GM21360 (cell line): ENCODE data around the gene MAB21L1.

Experiments
- ATAC-seq: cut with Tn5 transposase; IDR thresholded peaks from one replicate; pipeline ENCODE4 v1.9.1; 2021; ENCODE audit warnings: mild to moderate bottlenecking, moderate library complexity; ENCODE audit not compliant: unreplicated experiment

The MAB21L1 gene

DNA sequence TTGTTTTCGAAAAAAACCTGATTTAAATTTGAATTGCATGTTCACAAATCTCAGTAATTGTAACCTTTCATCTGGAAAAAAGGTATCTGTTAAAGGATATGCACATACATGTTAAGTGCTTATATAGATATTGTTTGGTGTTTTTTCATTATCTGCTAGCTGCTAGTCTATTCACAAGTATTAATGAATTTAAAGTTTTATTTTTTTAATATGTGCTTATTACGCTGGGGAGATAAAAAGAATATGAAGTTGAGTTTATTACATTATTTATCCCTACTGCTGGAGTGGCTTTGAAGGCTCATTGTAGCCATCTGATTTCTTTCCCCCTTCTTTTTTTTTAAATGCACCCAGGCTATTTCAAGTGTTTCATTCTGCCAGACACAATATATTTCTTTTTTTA is 3.9 kb upstream of the MAB21L1 start:
- no peak for ATAC-seq

GRCh38 chr13:35479706-35480105 is 3.2 kb upstream of the MAB21L1 start:
- no peak for ATAC-seq

DNA sequence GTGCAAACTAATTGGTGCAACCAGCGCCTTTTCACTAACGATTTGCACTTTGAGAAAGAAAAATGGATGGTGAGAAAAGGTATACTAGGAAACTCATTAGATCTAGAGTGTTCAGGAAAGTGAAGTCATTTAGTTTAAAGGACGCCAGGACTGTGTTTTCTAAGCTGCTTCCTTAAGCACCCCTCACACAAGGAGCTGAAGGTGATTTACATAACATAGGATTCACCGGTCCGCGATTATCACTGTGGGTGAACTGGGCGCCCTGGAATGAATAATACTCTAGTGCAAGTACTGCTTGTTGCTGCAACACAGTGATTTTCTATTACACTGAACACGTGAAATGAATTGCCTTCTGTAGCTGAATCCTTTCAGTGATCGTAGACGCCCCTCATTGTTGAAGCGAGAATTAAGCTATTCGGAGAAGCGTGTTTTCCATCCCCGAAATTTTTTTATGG is 2.6 kb upstream of the MAB21L1 start:
- ATAC-seq, result no peak

DNA sequence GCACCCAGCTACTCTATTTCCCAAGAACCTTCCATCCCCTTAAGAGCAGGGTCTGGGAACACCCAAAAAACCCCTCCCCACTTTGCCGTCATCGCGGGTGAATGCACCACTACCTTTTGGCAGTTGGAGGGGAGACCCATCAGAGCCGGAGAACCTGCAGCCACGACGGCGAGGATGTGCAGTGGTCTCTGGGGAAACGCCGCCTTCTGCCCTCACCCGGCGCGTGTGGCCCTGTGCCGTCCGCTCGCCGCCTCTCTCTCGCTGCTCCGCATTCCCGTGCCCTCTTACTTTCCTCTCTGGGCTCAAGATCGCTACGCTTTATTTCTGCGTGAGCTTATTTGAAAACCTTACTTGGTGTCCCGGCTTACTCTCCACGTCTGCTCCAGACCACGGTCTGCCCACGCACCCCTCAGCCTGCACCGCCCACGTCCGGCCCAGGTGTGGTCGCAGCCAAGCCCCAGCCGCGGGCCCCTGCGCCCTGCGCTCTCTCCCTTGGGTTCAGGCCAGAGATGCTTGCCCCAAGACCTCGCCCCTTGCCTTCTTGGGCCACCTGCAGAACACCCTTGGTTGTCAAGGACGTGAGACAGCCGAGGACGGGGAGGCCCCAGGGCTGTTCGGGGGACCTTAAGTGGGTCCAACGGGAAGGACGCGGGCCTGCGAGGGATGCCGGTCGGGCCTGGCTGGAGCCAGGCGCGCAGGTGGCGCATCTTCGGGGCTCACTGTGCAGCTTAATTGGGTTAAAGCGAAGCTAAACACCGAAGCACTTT is 2.0 kb upstream of the MAB21L1 start:
- ATAC-seq, result no peak

DNA sequence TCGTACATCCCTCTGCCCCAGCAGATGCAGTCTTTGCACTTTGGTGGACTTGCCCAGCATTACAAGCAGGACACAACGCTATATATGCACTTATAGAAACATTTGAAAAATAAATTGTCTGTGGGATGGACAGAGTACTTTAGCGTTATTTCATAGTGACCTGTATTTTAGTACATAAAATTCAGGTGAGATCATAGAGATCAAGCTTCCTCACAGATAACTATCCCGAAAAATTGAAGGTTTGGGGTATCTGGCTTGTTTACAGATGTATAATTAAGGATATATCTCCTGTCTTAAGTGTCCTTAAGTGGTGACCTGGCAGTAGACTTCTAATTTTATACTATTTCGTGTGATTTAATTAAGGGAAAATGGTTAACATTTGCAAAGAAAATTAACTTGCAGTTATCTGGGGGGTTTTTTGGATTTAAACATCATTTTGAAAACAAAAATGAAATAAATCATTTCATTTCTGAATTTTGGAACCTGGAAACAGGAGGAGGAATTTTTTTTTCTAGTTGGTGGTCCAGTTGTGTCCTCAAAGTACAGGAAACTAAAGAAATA is 977 bp upstream of the MAB21L1 start:
- no peak for ATAC-seq

DNA sequence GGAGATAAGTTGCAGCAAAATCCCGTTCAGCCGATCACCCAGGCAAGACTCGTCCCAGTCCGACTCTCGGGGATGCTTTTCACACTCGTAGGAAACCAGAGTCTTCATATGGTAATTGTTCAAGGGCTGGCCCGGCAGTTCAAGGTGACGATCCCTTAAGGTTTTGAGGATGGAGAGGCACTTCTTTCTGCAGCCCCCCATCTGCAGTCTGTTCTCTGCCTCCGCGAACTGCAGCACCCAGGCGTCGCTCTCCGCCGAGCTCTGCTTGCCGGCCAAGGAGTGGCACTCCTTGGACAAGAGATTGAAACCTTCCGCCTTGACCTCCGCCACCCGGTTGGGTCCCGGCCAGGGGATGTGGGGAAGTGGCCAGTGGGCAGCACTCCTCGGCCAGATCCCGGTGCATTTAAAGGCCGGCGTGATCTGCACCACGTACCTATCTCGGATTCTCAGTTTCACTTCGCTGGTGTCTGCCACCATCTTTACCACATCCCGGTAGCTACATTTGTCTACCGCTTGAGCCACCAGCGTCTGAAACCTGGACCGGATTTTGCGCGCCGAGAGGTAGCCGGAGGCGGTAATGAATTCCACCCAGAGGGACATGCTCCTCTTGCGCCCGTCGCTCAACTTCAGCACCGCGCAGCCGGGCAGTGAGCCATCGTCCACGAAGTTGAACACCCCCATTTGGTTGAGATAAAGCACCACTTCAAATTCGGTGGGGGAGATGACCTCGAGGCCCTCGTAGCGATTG is 1.1 kb downstream of the MAB21L1 start:
- ATAC-seq, result no peak

- no peak for ATAC-seq
These were observed 1.8 kb downstream of the MAB21L1 start for GRCh38 chr13:35474496-35475211.

- no peak for ATAC-seq
These were observed 2.7 kb downstream of the MAB21L1 start for GRCh38 chr13:35473802-35474201.

DNA sequence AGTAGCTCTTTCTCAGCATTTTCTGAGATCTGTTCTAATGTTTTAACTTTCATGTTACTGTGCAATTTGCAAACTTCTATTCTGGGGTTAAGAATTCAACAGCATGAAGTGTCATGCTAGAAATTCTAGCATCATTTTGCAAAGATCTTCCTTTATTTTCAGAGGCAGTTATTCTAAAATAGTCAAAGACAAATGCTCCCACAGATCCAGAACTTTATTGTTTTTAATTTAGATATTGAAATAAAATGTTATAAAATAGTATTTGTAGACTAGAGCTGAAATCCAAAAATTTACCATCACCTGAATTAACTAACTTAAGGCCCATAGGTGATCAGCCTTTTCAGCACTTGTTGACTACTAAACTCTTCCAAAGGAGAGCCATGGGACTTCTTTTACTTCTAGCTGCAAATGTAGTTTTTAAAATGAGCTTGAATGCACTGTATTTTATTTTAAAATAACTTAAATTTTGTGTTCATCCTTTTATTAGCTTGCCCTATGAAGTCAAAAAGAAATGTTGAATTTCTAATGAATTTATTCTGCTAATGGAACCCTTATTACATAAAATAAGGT is 3.2 kb downstream of the MAB21L1 start:
- ATAC-seq, result no peak

- ATAC-seq, result no peak
These were observed 4.1 kb downstream of the MAB21L1 start for GRCh38 chr13:35472323-35472881.

DNA sequence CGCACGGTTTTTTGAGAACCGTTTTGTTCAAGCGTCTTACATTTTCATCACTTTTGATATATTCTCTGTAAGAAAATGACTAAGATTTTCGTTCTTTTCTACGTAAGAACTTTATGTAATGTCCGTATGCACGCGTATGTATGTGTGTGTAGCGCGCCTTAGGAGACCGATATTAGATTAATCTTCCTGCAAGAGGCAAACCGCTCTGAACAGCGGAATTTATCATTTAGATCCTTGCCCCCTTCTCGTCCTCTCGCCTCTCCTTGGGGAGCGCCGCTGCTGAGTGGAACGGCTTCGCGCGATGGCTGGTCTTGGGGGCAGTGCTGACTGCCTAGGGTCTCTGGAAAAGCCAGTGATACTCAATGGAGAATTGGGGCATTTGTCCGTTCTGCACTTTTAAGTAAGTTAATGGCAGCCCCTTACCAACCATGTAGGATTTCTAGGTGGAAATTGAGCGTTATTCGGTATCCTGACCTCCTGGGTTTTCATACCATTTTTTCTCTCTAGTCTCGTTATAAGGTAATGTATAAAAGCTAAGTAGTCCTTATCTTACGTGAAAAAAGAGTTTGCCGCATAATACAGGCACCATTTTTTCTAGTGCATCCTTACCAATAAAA is 4.7 kb downstream of the MAB21L1 start:
- no peak for ATAC-seq

- no peak for ATAC-seq
These were observed 5.5 kb downstream of the MAB21L1 start for GRCh38 chr13:35470671-35471661.

DNA sequence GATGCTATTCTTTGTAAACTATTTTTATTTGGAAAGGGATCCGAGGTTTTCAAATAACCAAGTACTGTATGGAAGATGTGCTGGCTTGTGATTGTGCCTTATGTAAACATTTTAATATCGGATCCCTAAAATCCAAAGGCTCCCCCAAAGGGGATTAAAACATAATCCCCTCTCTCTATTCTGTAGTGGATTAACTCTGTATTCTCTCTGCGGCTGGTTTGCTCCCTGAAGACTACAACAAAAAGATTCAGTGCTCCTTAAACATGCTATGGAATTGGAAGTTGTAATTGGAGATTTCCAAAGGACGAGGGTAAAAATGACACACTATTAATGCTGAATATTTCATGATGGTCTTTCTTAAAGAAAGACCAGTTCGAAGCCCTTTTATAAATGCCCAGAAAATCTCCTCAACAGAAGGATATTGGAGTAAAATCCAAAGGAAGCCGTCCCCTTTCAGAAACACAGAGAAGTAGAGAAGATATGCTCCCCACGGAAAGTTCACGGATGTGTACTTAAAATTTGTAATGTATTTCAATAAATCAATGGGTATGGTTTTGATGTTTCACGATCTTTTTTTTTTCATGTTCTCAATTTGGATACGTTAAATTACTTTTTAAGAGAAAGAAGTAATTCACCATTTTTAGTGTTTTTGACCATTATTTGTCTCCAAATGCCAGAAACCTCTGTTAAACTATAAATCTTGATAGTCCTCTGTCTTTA is 6.5 kb downstream of the MAB21L1 start:
- no peak for ATAC-seq

GRCh38 chr13:35468195-35468594 is 8.3 kb downstream of the MAB21L1 start:
- no peak for ATAC-seq

DNA sequence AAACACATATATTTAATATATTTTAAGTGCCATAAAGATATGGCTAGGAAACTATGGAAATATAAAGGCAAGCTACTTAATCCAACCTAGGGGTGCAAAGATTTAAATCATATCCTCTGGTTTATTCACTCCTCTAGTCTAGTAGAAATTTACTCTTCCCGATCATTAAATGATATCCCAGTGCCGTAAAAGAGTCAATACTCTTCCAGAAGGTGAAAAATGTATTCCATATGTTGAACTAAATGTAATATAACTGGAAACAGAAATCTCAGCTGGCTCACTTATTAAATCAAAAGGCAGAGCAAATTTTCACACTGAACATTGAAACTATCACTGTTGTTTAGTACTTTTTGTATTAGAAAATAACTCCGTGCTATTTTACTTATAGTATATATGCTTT is 11.1 kb downstream of the MAB21L1 start:
- no peak for ATAC-seq

DNA sequence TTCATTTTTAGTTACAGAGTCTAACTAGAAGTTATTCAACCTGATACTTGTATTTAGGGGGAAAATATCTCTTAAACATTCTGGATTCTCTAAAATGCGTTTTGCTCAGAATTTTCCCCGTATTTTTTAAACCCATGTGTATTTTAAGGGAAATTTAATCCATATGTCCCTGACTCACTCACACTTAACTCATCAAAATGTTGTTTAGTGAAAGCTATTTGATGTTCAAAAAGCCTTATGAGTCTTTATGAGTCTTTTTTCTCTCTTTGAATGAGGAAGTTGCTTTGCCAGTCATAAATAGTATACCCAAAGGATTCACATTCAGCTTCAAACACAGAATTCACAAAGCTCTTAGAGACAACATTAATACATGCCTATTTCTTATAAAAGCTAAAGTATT is 16.4 kb downstream of the MAB21L1 start:
- ATAC-seq, result no peak

DNA sequence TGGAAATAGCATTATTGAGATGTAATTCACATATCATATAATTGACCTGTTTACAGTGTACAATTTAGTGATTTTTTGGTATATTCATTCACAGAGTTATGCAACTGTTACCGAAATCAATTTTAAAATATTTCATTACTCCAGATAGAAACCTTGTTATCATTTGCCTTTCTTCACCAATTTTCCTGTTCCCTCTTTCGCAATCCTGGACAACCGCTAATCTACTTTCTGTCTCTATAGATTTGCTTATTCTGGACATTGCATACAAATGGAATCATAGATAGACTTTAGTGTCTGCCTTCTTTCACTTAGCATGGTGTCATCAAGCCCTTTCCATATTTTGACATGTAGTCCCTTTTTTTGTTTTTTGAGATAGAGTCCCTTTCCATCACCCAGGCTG is 19.2 kb downstream of the MAB21L1 start:
- ATAC-seq, result no peak

GRCh38 chr13:35455022-35455421 is 21.5 kb downstream of the MAB21L1 start:
- no peak for ATAC-seq
